HCT116 (cell line): ENCODE data around the gene LMAN1L. TPM values are rescaled to one million over a fixed set of nuclear protein-coding genes. Genes with fewer than 3 reads are reported as not detected.
A peak's percentile ranks its signal among the peaks of the same experiment; 100 is the strongest.

Source experiments
- ATAC-seq: fragments of 200-7000 bp; cut with Tn5 transposase; 2 replicates; pipeline ENCODE4 v1.9.1; 2020; ENCODE audit warnings: mild to moderate bottlenecking, moderate library complexity
- BruUV-seq: library from RNA; stranded (reverse); fragments of 400-500 nt; replicated peaks from 2 replicates; lab custom pipeline; 2021; lab: Mats Ljungman, UMichigan
- CTCF ChIA-PET: fragments of 300-600 bp; sonication (Branson Sonifier 250); formaldehyde crosslinking; loops from one replicate; lab custom pipeline; 2021; ENCODE audit warnings: antibody characterized with exemption; lab: Charles Lee
- POLR2A ChIA-PET: fragments of 300-600, 350-600 bp; sonication (Branson Sonifier 250); formaldehyde crosslinking; loops from one replicate; lab custom pipeline; 2021; ENCODE audit warnings: antibody characterized with exemption; lab: Charles Lee
- RAD21 ChIA-PET, 2 experiments: fragments of 300-600 bp; sonication (Branson Sonifier 250); formaldehyde crosslinking; loops; one replicate each; lab custom pipeline; 2023; ENCODE audit warnings: low total read pairs in 2 of 2; ENCODE audit not compliant: uncharacterized antibody in 2 of 2, unreplicated experiment in 2 of 2, low non-redundant PET in 1 of 2; lab: Charles Lee
- DNase-seq: peaks from one replicate; pipeline ENCODE4 v3.0.0-alpha.2; 2010; ENCODE audit warnings: low read depth, low spot score
- H2AFZ ChIP-seq: fragments of 200-600 bp; shearing (Covaris generic), sonication (generic); 2 replicates; pipeline ENCODE4 v1.6.1; 2017; ENCODE audit warnings: low read depth, mixed run types, mixed read lengths, antibody characterized with exemption, low read length; ENCODE audit not compliant: poor library complexity, severe bottlenecking
- H3K27ac ChIP-seq: 2 replicates; pipeline ENCODE4 v1.5.1; 2012; ENCODE audit warnings: low read depth, low read length
- H3K27me3 ChIP-seq: fragments of 200-600 bp; sonication (generic); 2 replicates; pipeline ENCODE4 v1.6.1; 2016; ENCODE audit warnings: mixed run types, low read length, mixed read lengths; ENCODE audit not compliant: insufficient read depth
- H3K36me3 ChIP-seq, 2 experiments: fragments of 200-500 bp in 1 of 2; fragments of 200-600 bp in 1 of 2; sonication (Bioruptor generic) in 1 of 2; sonication (generic) in 1 of 2; 2 replicates each; pipeline versions ENCODE4 v1.5.1 to v1.6.1; 2014 to 2016; ENCODE audit warnings: low read length in 2 of 2, inconsistent platforms in 1 of 2, mixed read lengths in 1 of 2, mixed run types in 1 of 2; ENCODE audit not compliant: insufficient read depth in 2 of 2, control insufficient read depth in 1 of 2
- H3K4me1 ChIP-seq, 2 experiments: fragments of 200-600 bp in 1 of 2; sonication (generic) in 1 of 2; 2 replicates each; pipeline versions ENCODE4 v1.5.1 to v1.6.1; 2012 to 2017; ENCODE audit warnings: low read length in 2 of 2, inconsistent platforms in 1 of 2, mild to moderate bottlenecking in 1 of 2, mixed read lengths in 1 of 2, mixed run types in 1 of 2, moderate library complexity in 1 of 2; ENCODE audit not compliant: insufficient read depth in 2 of 2, control insufficient read depth in 1 of 2
- H3K4me2 ChIP-seq: fragments of 200-600 bp; sonication (generic); 2 replicates; pipeline ENCODE4 v1.6.1; 2017; ENCODE audit warnings: mixed run types, low read length, mixed read lengths
- H3K4me3 ChIP-seq, 2 experiments: fragments of 200-600 bp in 1 of 2; sonication (generic) in 1 of 2; replicated peaks in 1 of 2; 2 replicates each; pipeline ENCODE4 v1.5.1; 2011 to 2016; ENCODE audit warnings: low read length in 2 of 2, control low read depth in 1 of 2, low read depth in 1 of 2, mild to moderate bottlenecking in 1 of 2, mixed read lengths in 1 of 2, mixed run types in 1 of 2
- H3K79me2 ChIP-seq: fragments of 200-600 bp; sonication (generic); 2 replicates; pipeline ENCODE4 v1.6.1; 2017; ENCODE audit warnings: mild to moderate bottlenecking, mixed run types, low read length, moderate library complexity, mixed read lengths; ENCODE audit not compliant: insufficient read depth
- H3K9ac ChIP-seq: fragments of 200-600 bp; sonication (generic); 2 replicates; pipeline ENCODE4 v1.6.1; 2016; ENCODE audit warnings: low read length, mixed read lengths
- H3K9me2 ChIP-seq: fragments of 200-600 bp; sonication (generic), shearing (Covaris generic); 2 replicates; pipeline ENCODE4 v1.6.1; 2017; ENCODE audit warnings: mixed run types, mild to moderate bottlenecking, moderate library complexity; ENCODE audit not compliant: insufficient read depth
- H3K9me3 ChIP-seq, 2 experiments: fragments of 200-500 bp in 1 of 2; fragments of 200-600 bp in 1 of 2; sonication (Bioruptor generic) in 1 of 2; sonication (generic) in 1 of 2; 2 replicates each; pipeline ENCODE4 v1.6.1; 2014 to 2017; ENCODE audit warnings: low read length in 2 of 2, mixed read lengths in 2 of 2, inconsistent platforms in 1 of 2, low read depth in 1 of 2, mild to moderate bottlenecking in 1 of 2, mixed run types in 1 of 2, moderate library complexity in 1 of 2; ENCODE audit not compliant: control insufficient read depth in 1 of 2, insufficient read depth in 1 of 2
- H4K20me1 ChIP-seq: fragments of 200-600 bp; sonication (generic), shearing (Covaris generic); 2 replicates; pipeline ENCODE4 v1.6.1; 2017; ENCODE audit warnings: mixed run types, mild to moderate bottlenecking, moderate library complexity; ENCODE audit not compliant: insufficient read depth
- CTCF ChIP-seq, 3 experiments: fragments of 200-600 bp in 1 of 3; sonication (generic) in 1 of 3; IDR thresholded peaks in 2 of 3; conservative IDR thresholded peaks in 1 of 3; 2 replicates each; pipeline ENCODE4 v1.5.1; 2012 to 2017; ENCODE audit warnings: low read depth in 2 of 3, low read length in 2 of 3, antibody characterized with exemption in 1 of 3, borderline replicate concordance in 1 of 3, control low read depth in 1 of 3, mild to moderate bottlenecking in 1 of 3, mixed read lengths in 1 of 3, mixed run types in 1 of 3, moderate library complexity in 1 of 3; ENCODE audit not compliant: insufficient read depth in 1 of 3
- EGR1 ChIP-seq: IDR thresholded peaks from 2 replicates; pipeline ENCODE4 v1.6.1; 2012; ENCODE audit warnings: low read depth
- EZH2 ChIP-seq: fragments of 200-600 bp; sonication (generic); IDR thresholded peaks from 2 replicates; pipeline ENCODE4 v1.6.1; 2017; ENCODE audit warnings: antibody characterized with exemption, mixed run types
- FOSL1 ChIP-seq: IDR thresholded peaks from 2 replicates; pipeline ENCODE4 v1.6.1; 2012; ENCODE audit warnings: low read depth
- JUND ChIP-seq: IDR thresholded peaks from 2 replicates; pipeline ENCODE4 v1.6.1; 2012
- RAD21 ChIP-seq: IDR thresholded peaks from 2 replicates; pipeline ENCODE4 v1.6.1; 2012; ENCODE audit warnings: low read depth, mild to moderate bottlenecking
- SP1 ChIP-seq: IDR thresholded peaks from 2 replicates; pipeline ENCODE4 v1.6.1; 2012; ENCODE audit warnings: low read depth
- SRF ChIP-seq: IDR thresholded peaks from 2 replicates; pipeline ENCODE4 v1.6.1; 2012; ENCODE audit warnings: low read depth
- intact Hi-C: fragments of 100-400 bp; cut with micrococcal nuclease; formaldehyde crosslinking; loops from 2 replicates; pipeline ENCODE4 v1.10.0; 2022
- total RNA-seq: library from RNA; stranded (reverse); gene quantifications from one replicate; pipeline ENCODE4 v1.2.1, GENCODE V29; 2021; ENCODE audit not compliant: unreplicated experiment

The LMAN1L gene
- total RNA-seq, 1 experiment from 2014 or later = 0.17 TPM

DNA sequence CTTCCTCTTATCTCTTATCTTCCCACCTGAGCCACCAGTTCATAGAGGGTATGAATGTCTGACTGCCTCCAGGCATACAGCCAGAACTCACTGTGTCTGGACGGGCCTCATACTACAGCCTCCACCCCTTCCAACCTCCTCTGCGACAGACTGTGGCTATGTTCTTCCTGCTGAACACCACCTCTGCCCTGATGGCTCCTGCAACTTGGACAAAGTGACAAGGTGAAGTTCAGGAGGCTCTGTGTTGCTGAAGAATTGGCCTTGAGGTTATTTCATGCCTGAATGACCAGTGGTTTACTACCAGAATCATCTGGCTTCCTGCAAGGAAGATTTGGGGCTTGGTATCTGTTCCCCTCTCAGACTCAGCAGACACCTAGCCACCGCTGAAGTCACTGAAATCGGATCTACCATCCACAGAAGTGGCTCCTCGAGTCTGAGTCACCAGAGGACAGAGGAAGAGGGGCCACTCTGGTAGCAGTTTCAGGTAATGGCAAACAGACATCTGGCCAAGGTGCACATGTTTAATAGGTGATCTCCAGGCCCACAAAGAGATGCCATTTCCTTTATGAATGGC, 44.5 kb downstream of the LMAN1L start:
- Histone ChIP-seq H3K4me2 (peak overlapping the region; percentile 57), H3K4me3 (no peak overlapping the region; a peak in 1 of 4 replicates), H3K9ac (peak overlapping the region; percentile 11), H3K4me1 (peaks cover 0 to 32% of the 10 kb centered on the region in 2 experiments; a peak in 3 of 4 replicates), H3K36me3 (peaks cover 0 to 13% of the 10 kb centered on the region in 2 experiments; a peak in 1 of 4 replicates), H3K9me3 (no peaks in the 10 kb centered on the region), H4K20me1 (no peaks in the 10 kb centered on the region), H3K27ac (peak overlapping the region; percentile 28; the same call in 1 of the 2 replicates), H3K9me2 (no peaks in the 10 kb centered on the region), H3K27me3 (no peaks in the 10 kb centered on the region), H3K79me2 (peaks cover 20% of the 10 kb centered on the region), H2AFZ (no peak overlapping the region)
- CTCF ChIA-PET = interaction anchor here (0.7 kb wide), 1 partner anchor 12 kb away, joined by 3 read pairs; no protein-coding TSS in a partner anchor
- POLR2A ChIA-PET = no interaction called here
- ATAC-seq (peak; percentile 68), DNase-seq (no peak)
- intact Hi-C loops = no loop called here
- RAD21 ChIA-PET = no interaction called here
- BruUV-seq = no TSS peak
- peak; percentile 38; the same call in 1 of the 2 replicates for TF ChIP-seq SP1
- no peak for TF ChIP-seq EGR1
- TF ChIP-seq JUND = peak; percentile 21; the same call in 1 of the 2 replicates
- no peak for TF ChIP-seq EZH2
- TF ChIP-seq FOSL1 = peak; percentile 37; the same call in 1 of the 2 replicates
- no peak for TF ChIP-seq RAD21
- no peak for TF ChIP-seq CTCF (IDR thresholded peaks at IDR 0.05 in 2 of 3, conservative IDR thresholded peaks at IDR 0.05 in 1 of 3; ENCODE audit: borderline replicate concordance in 1 of 3, insufficient read depth in 1 of 3, low read depth in 2 of 3, low read length in 2 of 3)
- TF ChIP-seq SRF = no peak
